Right cardiac atrium (tissue), 5 donors: ENCODE results near the gene WDCP. TPM values are rescaled to one million over a fixed set of nuclear protein-coding genes. Genes with fewer than 3 reads are reported as not detected.
"Not testable (repeated sequence)": the region's sequence is repeated elsewhere in the genome, so short reads cannot be mapped to it uniquely, and the experiment has no call there.

Experiments
- ATAC-seq, 2 donors: fragments of 200-7000 bp; cut with Tn5 transposase; one replicate each; pipeline versions ENCODE4 v1.8.0 to v1.9.1; 2020; ENCODE audit warnings: moderate library complexity in 2 of 2, mild to moderate bottlenecking in 1 of 2
- DNase-seq, 3 donors: peaks; one replicate each; pipeline ENCODE4 v3.0.0-alpha.2; 2020
- H3K27ac ChIP-seq: one replicate; pipeline ENCODE4 v1.5.1; 2013; ENCODE audit warnings: mild to moderate bottlenecking, low read length, control low read depth, moderate library complexity
- H3K27me3 ChIP-seq: one replicate; pipeline ENCODE4 v1.6.1; 2013; ENCODE audit not compliant: control insufficient read depth, insufficient read depth
- H3K4me1 ChIP-seq: one replicate; pipeline ENCODE4 v1.6.1; 2013; ENCODE audit warnings: low read length; ENCODE audit not compliant: control insufficient read depth, insufficient read depth
- H3K4me3 ChIP-seq: one replicate; pipeline ENCODE4 v1.5.1; 2013; ENCODE audit warnings: low read length, control low read depth
- H3K9me3 ChIP-seq: one replicate; pipeline ENCODE4 v1.6.1; 2013; ENCODE audit warnings: low read length; ENCODE audit not compliant: control insufficient read depth
- WGBS: extraction: QIAGEN DNeasy Blood & Tissue Kit; methylation state at CpG from one replicate; pipeline ENCODE4 v1.1.7; 2013; 5-methylcytosine and 5-hydroxymethylcytosine counted together
- intact Hi-C, 4 donors: fragments of 100-400 bp; cut with DNase I; formaldehyde crosslinking; loops; one replicate each; pipeline versions ENCODE4 v1.11.0 to v1.14.0; 2022 to 2023
- long read RNA-seq, 4 donors: library from polyadenylated mRNA; unstranded; transcript quantifications; one replicate each; pipeline ENCODE4 v2.0.0, GENCODE V29; 2020 to 2021
- polyA plus RNA-seq: library from polyadenylated mRNA; stranded (reverse); fragments of 200-250 nt; gene quantifications from one replicate; pipeline ENCODE4 v1.2.3, GENCODE V29; 2013
- total RNA-seq, 4 donors: library from RNA; stranded (reverse); fragmentation: NEBNext Ultra II Directional; extraction: Animal tissue kit (Norgen Biotek cat#: 25700); gene quantifications; one replicate each; pipeline ENCODE4 v1.2.1, GENCODE V29; 2021
- donor health status: healthy with polysubstance abuse.
- donor health status: DM: no; HTN: yes; CAD: no.
- donor health status: DM: no; HTN: no; CAD: no.
- donor health status: DM: no; HTN: yes; CAD: no; lungs with severe emphysema.
- donor health status: DM: yes; HTN: yes; CAD: no.

WDCP gene
- total RNA-seq, result 1 to 10 TPM; 5.5 to 7.3 (median 6.2) TPM
- polyA plus RNA-seq, result 2.1 TPM
- long read RNA-seq, donor 1, partial matches to known transcripts, result 1 of 2 reads
- long read RNA-seq, donor 1, other reads (novel, unspliced or antisense), result 0 of 2 reads
- long read RNA-seq, donor 2, partial matches to known transcripts, result 0 of 1 reads
- long read RNA-seq, donor 2, other reads (novel, unspliced or antisense), result 0 of 1 reads
- long read RNA-seq, donor 3, transcript WDCP-201 (4 exons, 3,817 nt), result major isoform, 10 of 12 reads
- long read RNA-seq, donor 3, partial matches to known transcripts, result 0 of 12 reads
- long read RNA-seq, donor 3, other reads (novel, unspliced or antisense), result 2 of 12 reads
- long read RNA-seq, donor 4, partial matches to known transcripts, result 0 of 2 reads
- long read RNA-seq, donor 4, other reads (novel, unspliced or antisense), result 0 of 2 reads

- DNase-seq, result peak; percentile 95 to 98 (median 95)
- peak within 1 kb of the TSS; percentile 10 for H3K27ac ChIP-seq
- WGBS, result under 1% methylated on average over 38 of the region's 38 CpGs
- no peaks in the 10 kb centered on the region for H3K9me3 ChIP-seq
- H3K4me1 ChIP-seq, result peaks cover 2% of the 10 kb centered on the region
- no peaks in the 10 kb centered on the region for H3K27me3 ChIP-seq
- ATAC-seq, result peak; percentile 99 to 100
- intact Hi-C loops, result no loop called here
- H3K4me3 ChIP-seq, result peak within 1 kb of the TSS; percentile 58
These were observed at the start of gene WDCP for GRCh38 chr2:24046930-24047702. Gene WDCP (minus strand): TSS chr2:24047391. CDS start chr2:24039494, 7,897 bp downstream.

GRCh38 chr2:24095171-24095677, 48.0 kb upstream of the WDCP start:
- H3K27ac ChIP-seq, ATAC-seq, DNase-seq, H3K4me1 ChIP-seq, H3K4me3 ChIP-seq, H3K27me3 ChIP-seq, H3K9me3 ChIP-seq, intact Hi-C loops: not testable (repeated sequence)
- 87% methylated on average over 17 of the region's 17 CpGs for WGBS

- DNase-seq, H3K9me3 ChIP-seq, H3K4me3 ChIP-seq, H3K4me1 ChIP-seq, H3K27ac ChIP-seq, ATAC-seq, intact Hi-C loops, H3K27me3 ChIP-seq: not testable (repeated sequence)
- whole genome bisulfite sequencing, result 98% methylated on average over 5 of the region's 5 CpGs
These were observed 46.1 kb upstream of the WDCP start for GRCh38 chr2:24093270-24093669.

GRCh38 chr2:24088821-24089359, 41.7 kb upstream of the WDCP start:
- Histone ChIP-seq H3K27me3 (no peaks in the 10 kb centered on the region), H3K9me3 (no peaks in the 10 kb centered on the region), H3K27ac (no peak overlapping the region), H3K4me3 (no peak overlapping the region), H3K4me1 (no peaks in the 10 kb centered on the region)
- intact Hi-C loops, result loop anchor here in 2 of 4 donors (10.0 kb wide), 1 partner anchor 164 kb away; the partner anchor contains the start of gene ATAD2B (in 2 of the 2)
- no peak for ATAC-seq
- no peak for DNase-seq
- 93% methylated on average over 2 of the region's 2 CpGs for WGBS

GRCh38 chr2:24087032-24087431, 39.8 kb upstream of the WDCP start:
- Histone ChIP-seq H3K9me3 (no peaks in the 10 kb centered on the region), H3K27ac (no peak overlapping the region), H3K4me1 (no peaks in the 10 kb centered on the region), H3K27me3 (no peaks in the 10 kb centered on the region), H3K4me3 (no peak overlapping the region)
- WGBS, result 92% methylated on average over 3 of the region's 3 CpGs
- intact Hi-C loops, result loop anchor here in 2 of 4 donors (10.0 kb wide), 1 partner anchor 162 kb away; the partner anchor contains the start of gene ATAD2B (in 2 of the 2)
- no peak for DNase-seq
- ATAC-seq, result no peak

GRCh38 chr2:24086241-24086640, 39.0 kb upstream of the WDCP start:
- Histone ChIP-seq H3K27me3 (no peaks in the 10 kb centered on the region), H3K4me1 (no peaks in the 10 kb centered on the region), H3K4me3 (no peak overlapping the region), H3K9me3 (no peaks in the 10 kb centered on the region), H3K27ac (no peak overlapping the region)
- ATAC-seq (no peak), DNase-seq (no peak)
- 94% methylated on average over 1 of the region's 1 CpG for WGBS
- intact Hi-C loops, result loop anchor here in 2 of 4 donors (10.0 kb wide), 1 partner anchor 161 kb away; the partner anchor contains the start of gene ATAD2B (in 2 of the 2)

- DNase-seq (no peak), ATAC-seq (peak; percentile 1 to 18)
- Histone ChIP-seq H3K27ac (peak overlapping the region; percentile 99), H3K27me3 (no peaks in the 10 kb centered on the region), H3K4me1 (no peaks in the 10 kb centered on the region), H3K4me3 (peak overlapping the region; percentile 64), H3K9me3 (no peaks in the 10 kb centered on the region)
- WGBS, result 7% methylated on average over 11 of the region's 11 CpGs
- intact Hi-C loops, result loop anchor here in 2 of 4 donors (10.0 kb wide), 1 partner anchor 160 kb away; the partner anchor contains the start of gene ATAD2B (in 2 of the 2)
These were observed 38.0 kb upstream of the WDCP start for GRCh38 chr2:24085200-24085489.

GRCh38 chr2:24084386-24085199, 37.4 kb upstream of the WDCP start, which contains the start of gene TP53I3:
Gene TP53I3 (minus strand): TSS chr2:24084834. CDS start chr2:24084326, 508 bp downstream.
- no peaks in the 10 kb centered on the region for H3K27me3 ChIP-seq
- ATAC-seq, result peak; percentile 97
- intact Hi-C loops, result loop anchor here in 2 of 4 donors (10.0 kb wide), 1 partner anchor 160 kb away; the partner anchor contains the start of gene ATAD2B (in 2 of the 2)

GRCh38 chr2:24083567-24084385, 36.6 kb upstream of the WDCP start:
- peak overlapping the region; percentile 64 for H3K4me3 ChIP-seq
- WGBS, result 7% methylated on average over 30 of the region's 30 CpGs
- H3K4me1 ChIP-seq, result no peaks in the 10 kb centered on the region
- no peaks in the 10 kb centered on the region for H3K9me3 ChIP-seq
- DNase-seq (peak in 2 of 3 donors; percentile 86 to 88), ATAC-seq (peak; percentile 72 to 77)
- H3K27ac ChIP-seq, result peak overlapping the region; percentile 99
- intact Hi-C loops, result loop anchor here in 2 of 4 donors (10.0 kb wide), 1 partner anchor 159 kb away; the partner anchor contains the start of gene ATAD2B (in 2 of the 2)
- no peaks in the 10 kb centered on the region for H3K27me3 ChIP-seq

More at GRCh38 chr2:24084386-24085199, 37.4 kb upstream of the WDCP start, which contains the start of gene TP53I3:
- peak within 1 kb of the TSS; percentile 99 for H3K27ac ChIP-seq
- H3K4me3 ChIP-seq, result peak within 1 kb of the TSS; percentile 64
- WGBS, result under 1% methylated on average over 44 of the region's 44 CpGs
- peak; percentile 89 to 96 (median 96) for DNase-seq
- H3K9me3 ChIP-seq, result no peaks in the 10 kb centered on the region
- no peaks in the 10 kb centered on the region for H3K4me1 ChIP-seq
